ENCODE results near the gene LRMDA.

Gene LRMDA

GRCh38 chr10:75705426-75705825, 274.0 kb downstream of the LRMDA start:
- no peak overlapping the region for H3K9ac ChIP-seq (ENCODE audit: low read length)
- H3K79me1 ChIP-seq (replicated peaks; ENCODE audit: low read length, poor library complexity, severe bottlenecking): no peaks in the 10 kb centered on the region
- H3K4me2 ChIP-seq (ENCODE audit: low read length, poor library complexity, severe bottlenecking): no peak overlapping the region
- no peak overlapping the region for H3K18ac ChIP-seq (ENCODE audit: low read depth in 1 of 2, low read length in 2 of 2)
- peaks cover 4% of the 10 kb centered on the region for H3K9me3 ChIP-seq (ENCODE audit: control insufficient read depth, low read length)
- no peak overlapping the region for H2BK15ac ChIP-seq (ENCODE audit: low read depth, poor library complexity, severe bottlenecking)
- no peak overlapping the region for H2BK120ac ChIP-seq (ENCODE audit: low read depth, low read length)
- 100% methylated on average over 2 of the region's 5 CpGs for WGBS
- H3K4me1 ChIP-seq (ENCODE audit: control insufficient read depth, insufficient read depth, low read depth, low read length): no peaks in the 10 kb centered on the region
- no peak overlapping the region for H2AK5ac ChIP-seq (ENCODE audit: low read length, severe bottlenecking)
- H3K14ac ChIP-seq (ENCODE audit: low read length in 2 of 2): no peak overlapping the region
- no peak overlapping the region for H4K91ac ChIP-seq (ENCODE audit: low read length)
- no peak for DNase-seq
- no peak overlapping the region for H2AFZ ChIP-seq (ENCODE audit: low read depth, low read length)
- no peak overlapping the region for H3K4ac ChIP-seq (ENCODE audit: low read depth in 1 of 2, low read length in 2 of 2)
- no peak overlapping the region for H3K27ac ChIP-seq (ENCODE audit: low read length, poor library complexity, severe bottlenecking)
- no peak overlapping the region for H2BK12ac ChIP-seq (ENCODE audit: low read length in 2 of 2)
- H4K8ac ChIP-seq (ENCODE audit: low read length): no peak overlapping the region
- H3K36me3 ChIP-seq (ENCODE audit: control insufficient read depth in 1 of 2, insufficient read depth in 2 of 2, low read depth in 1 of 2, low read length in 2 of 2): no peaks in the 10 kb centered on the region
- H3K23ac ChIP-seq (ENCODE audit: low read length in 2 of 2): no peak overlapping the region
- no peak overlapping the region for H2BK5ac ChIP-seq (ENCODE audit: low read depth, low read length, poor library complexity, severe bottlenecking)
- peaks cover 0 to 12% of the 10 kb centered on the region in 2 experiments for H3K27me3 ChIP-seq (ENCODE audit: control insufficient read depth in 1 of 2, insufficient read depth in 1 of 2, low read length in 2 of 2)
- H3K4me3 ChIP-seq (ENCODE audit: insufficient read depth in 1 of 2, low read depth in 1 of 2, low read length in 2 of 2): no peak overlapping the region

DNA sequence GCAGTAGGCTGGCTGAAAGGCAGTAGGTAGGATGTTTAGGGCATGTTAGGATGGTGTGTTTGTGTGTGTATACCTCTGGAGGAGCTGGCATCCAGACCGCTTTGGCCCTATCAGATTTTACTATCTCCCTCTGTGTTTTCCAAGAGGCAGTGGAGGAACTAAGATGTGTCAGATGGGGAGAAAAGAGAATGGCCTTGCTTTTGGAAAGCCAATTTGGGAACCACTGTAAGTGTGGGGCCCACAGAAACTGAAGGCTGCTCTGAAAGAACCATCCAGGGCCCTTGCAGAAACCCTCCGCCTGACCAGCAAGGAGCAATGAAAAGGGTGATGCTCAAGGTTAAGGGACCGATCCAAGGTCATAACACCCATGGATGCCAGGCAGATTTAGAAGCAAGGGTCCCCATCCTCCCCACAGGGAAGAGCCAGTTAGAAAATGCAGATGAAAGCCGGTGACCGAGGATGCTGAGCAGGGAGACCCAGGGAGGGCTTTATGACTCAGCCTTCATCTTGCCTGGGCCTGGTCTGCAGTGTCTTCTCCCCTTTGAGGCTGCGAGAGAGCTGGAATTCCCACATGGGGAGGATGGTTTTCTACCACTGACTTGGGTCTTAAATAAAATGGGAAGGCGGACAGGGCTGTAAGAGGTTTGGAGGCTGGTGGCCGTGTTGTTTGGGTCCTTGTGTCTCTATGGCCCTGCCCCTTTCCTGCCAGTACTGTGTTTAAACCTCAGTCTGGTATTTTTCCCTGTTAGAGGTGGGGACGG, 275.8 kb downstream of the LRMDA start:
- no peak overlapping the region for H2BK120ac ChIP-seq (ENCODE audit: low read depth, low read length)
- WGBS: 72% methylated on average over 8 of the region's 9 CpGs
- no peaks in the 10 kb centered on the region for H3K9me3 ChIP-seq (ENCODE audit: control insufficient read depth, low read length)

DNA sequence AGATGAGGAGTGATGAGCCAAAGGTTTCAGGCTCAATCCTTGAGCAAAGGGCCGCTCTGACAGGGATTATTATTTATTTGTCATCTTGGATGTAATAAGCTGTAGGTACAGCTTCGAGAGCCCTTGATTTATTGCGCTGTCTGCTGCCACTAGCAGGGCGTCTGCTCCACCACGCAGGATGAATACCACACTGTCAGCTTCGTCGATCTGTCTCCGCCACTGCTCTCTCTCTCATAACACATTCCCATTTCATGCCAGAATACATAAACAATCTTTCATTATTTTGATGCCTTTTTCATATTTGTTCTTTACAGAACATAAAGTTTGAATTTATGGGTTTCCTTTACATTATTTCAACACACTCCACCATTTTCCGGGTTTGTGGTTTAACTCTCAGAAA, 276.6 kb downstream of the LRMDA start:
- Histone ChIP-seq H2BK15ac (ENCODE audit: low read depth, poor library complexity, severe bottlenecking) (no peak overlapping the region), H3K27ac (ENCODE audit: low read length, poor library complexity, severe bottlenecking) (no peak overlapping the region), H4K91ac (ENCODE audit: low read length) (no peak overlapping the region), H4K8ac (ENCODE audit: low read length) (no peak overlapping the region), H3K18ac (ENCODE audit: low read depth in 1 of 2, low read length in 2 of 2) (no peak overlapping the region), H2BK12ac (ENCODE audit: low read length in 2 of 2) (no peak overlapping the region), H2AK5ac (ENCODE audit: low read length, severe bottlenecking) (no peak overlapping the region), H3K14ac (ENCODE audit: low read length in 2 of 2) (no peak overlapping the region), H3K36me3 (ENCODE audit: control insufficient read depth in 1 of 2, insufficient read depth in 2 of 2, low read depth in 1 of 2, low read length in 2 of 2) (no peaks in the 10 kb centered on the region), H2BK120ac (ENCODE audit: low read depth, low read length) (no peak overlapping the region), H3K4me3 (ENCODE audit: insufficient read depth in 1 of 2, low read depth in 1 of 2, low read length in 2 of 2) (no peak overlapping the region), H2AFZ (ENCODE audit: low read depth, low read length) (no peak overlapping the region), H3K4ac (ENCODE audit: low read depth in 1 of 2, low read length in 2 of 2) (no peak overlapping the region), H3K9me3 (ENCODE audit: control insufficient read depth, low read length) (no peaks in the 10 kb centered on the region), H3K79me1 (replicated peaks; ENCODE audit: low read length, poor library complexity, severe bottlenecking) (no peaks in the 10 kb centered on the region), H3K27me3 (ENCODE audit: control insufficient read depth in 1 of 2, insufficient read depth in 1 of 2, low read length in 2 of 2) (peaks cover 0 to 12% of the 10 kb centered on the region in 2 experiments), H2BK5ac (ENCODE audit: low read depth, low read length, poor library complexity, severe bottlenecking) (no peak overlapping the region), H3K9ac (ENCODE audit: low read length) (no peak overlapping the region), H3K4me1 (ENCODE audit: control insufficient read depth, insufficient read depth, low read depth, low read length) (no peaks in the 10 kb centered on the region), H3K23ac (ENCODE audit: low read length in 2 of 2) (no peak overlapping the region), H3K4me2 (ENCODE audit: low read length, poor library complexity, severe bottlenecking) (no peak overlapping the region)
- 50% methylated on average over 9 of the region's 9 CpGs for WGBS
- no peak for DNase-seq

More for the DNA sequence above, 275.8 kb downstream of the LRMDA start:
- H4K8ac ChIP-seq (ENCODE audit: low read length): no peak overlapping the region
- no peak overlapping the region for H3K18ac ChIP-seq (ENCODE audit: low read depth in 1 of 2, low read length in 2 of 2)
- no peak overlapping the region for H2BK5ac ChIP-seq (ENCODE audit: low read depth, low read length, poor library complexity, severe bottlenecking)
- no peaks in the 10 kb centered on the region for H3K79me1 ChIP-seq (replicated peaks; ENCODE audit: low read length, poor library complexity, severe bottlenecking)
- no peak overlapping the region for H3K4ac ChIP-seq (ENCODE audit: low read depth in 1 of 2, low read length in 2 of 2)
- no peaks in the 10 kb centered on the region for H3K36me3 ChIP-seq (ENCODE audit: control insufficient read depth in 1 of 2, insufficient read depth in 2 of 2, low read depth in 1 of 2, low read length in 2 of 2)
- no peak overlapping the region for H2AK5ac ChIP-seq (ENCODE audit: low read length, severe bottlenecking)
- no peak overlapping the region for H3K27ac ChIP-seq (ENCODE audit: low read length, poor library complexity, severe bottlenecking)
- H2BK15ac ChIP-seq (ENCODE audit: low read depth, poor library complexity, severe bottlenecking): no peak overlapping the region
- no peaks in the 10 kb centered on the region for H3K4me1 ChIP-seq (ENCODE audit: control insufficient read depth, insufficient read depth, low read depth, low read length)
- no peak for DNase-seq
- no peak overlapping the region for H4K91ac ChIP-seq (ENCODE audit: low read length)
- H3K27me3 ChIP-seq (ENCODE audit: control insufficient read depth in 1 of 2, insufficient read depth in 1 of 2, low read length in 2 of 2): peaks cover 0 to 9% of the 10 kb centered on the region in 2 experiments
- H3K23ac ChIP-seq (ENCODE audit: low read length in 2 of 2): no peak overlapping the region
- no peak overlapping the region for H3K9ac ChIP-seq (ENCODE audit: low read length)
- no peak overlapping the region for H3K14ac ChIP-seq (ENCODE audit: low read length in 2 of 2)
- no peak overlapping the region for H3K4me2 ChIP-seq (ENCODE audit: low read length, poor library complexity, severe bottlenecking)
- H2BK12ac ChIP-seq (ENCODE audit: low read length in 2 of 2): no peak overlapping the region
- no peak overlapping the region for H3K4me3 ChIP-seq (ENCODE audit: insufficient read depth in 1 of 2, low read depth in 1 of 2, low read length in 2 of 2)
- H2AFZ ChIP-seq (ENCODE audit: low read depth, low read length): no peak overlapping the region

DNA sequence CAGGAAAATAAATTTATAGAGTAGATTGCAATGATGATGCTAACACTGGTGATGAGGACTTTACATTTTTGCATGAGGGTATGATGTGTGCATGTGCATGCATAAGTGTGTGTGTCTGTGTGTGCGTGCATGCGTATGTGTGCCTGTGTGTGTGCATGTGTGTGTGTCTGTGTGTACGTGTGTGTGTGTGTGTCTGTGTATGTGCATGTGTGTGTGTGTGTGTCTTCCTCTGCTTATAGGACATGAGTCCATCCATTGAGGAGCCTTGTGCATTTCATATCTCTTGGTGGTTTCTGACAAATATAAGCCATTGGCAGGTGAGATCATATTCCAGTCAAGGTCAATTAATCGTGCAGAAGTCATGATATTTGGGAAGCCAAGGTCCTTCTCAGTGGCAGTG, 277.8 kb downstream of the LRMDA start:
- no peak overlapping the region for H4K91ac ChIP-seq (ENCODE audit: low read length)
- H3K27me3 ChIP-seq (ENCODE audit: control insufficient read depth in 1 of 2, insufficient read depth in 1 of 2, low read length in 2 of 2): peaks cover 0 to 8% of the 10 kb centered on the region in 2 experiments
- no peak overlapping the region for H2BK15ac ChIP-seq (ENCODE audit: low read depth, poor library complexity, severe bottlenecking)
- no peak overlapping the region for H3K27ac ChIP-seq (ENCODE audit: low read length, poor library complexity, severe bottlenecking)
- no peak overlapping the region for H2AK5ac ChIP-seq (ENCODE audit: low read length, severe bottlenecking)
- no peaks in the 10 kb centered on the region for H3K9me3 ChIP-seq (ENCODE audit: control insufficient read depth, low read length)
- no peak overlapping the region for H4K8ac ChIP-seq (ENCODE audit: low read length)
- H2AFZ ChIP-seq (ENCODE audit: low read depth, low read length): no peak overlapping the region
- H3K79me1 ChIP-seq (replicated peaks; ENCODE audit: low read length, poor library complexity, severe bottlenecking): no peaks in the 10 kb centered on the region
- no peak for DNase-seq
- H3K36me3 ChIP-seq (ENCODE audit: control insufficient read depth in 1 of 2, insufficient read depth in 2 of 2, low read depth in 1 of 2, low read length in 2 of 2): no peaks in the 10 kb centered on the region
- H3K18ac ChIP-seq (ENCODE audit: low read depth in 1 of 2, low read length in 2 of 2): no peak overlapping the region
- H3K4me2 ChIP-seq (ENCODE audit: low read length, poor library complexity, severe bottlenecking): no peak overlapping the region
- H3K23ac ChIP-seq (ENCODE audit: low read length in 2 of 2): no peak overlapping the region
- H3K4ac ChIP-seq (ENCODE audit: low read depth in 1 of 2, low read length in 2 of 2): no peak overlapping the region
- no peak overlapping the region for H2BK12ac ChIP-seq (ENCODE audit: low read length in 2 of 2)
- H3K14ac ChIP-seq (ENCODE audit: low read length in 2 of 2): no peak overlapping the region
- WGBS: 90% methylated on average over 4 of the region's 4 CpGs
- H3K4me3 ChIP-seq (ENCODE audit: insufficient read depth in 1 of 2, low read depth in 1 of 2, low read length in 2 of 2): no peak overlapping the region
- no peak overlapping the region for H2BK120ac ChIP-seq (ENCODE audit: low read depth, low read length)
- H3K4me1 ChIP-seq (ENCODE audit: control insufficient read depth, insufficient read depth, low read depth, low read length): no peaks in the 10 kb centered on the region
- H3K9ac ChIP-seq (ENCODE audit: low read length): no peak overlapping the region
- H2BK5ac ChIP-seq (ENCODE audit: low read depth, low read length, poor library complexity, severe bottlenecking): no peak overlapping the region

Data from mesenchymal stem cell (in vitro differentiated cells and primary cell).